ENCODE data around the gene CFAP99.
"Not testable (repeated sequence)": the region's sequence is repeated elsewhere in the genome, so short reads cannot be mapped to it uniquely, and the experiment has no call there.

Gene CFAP99

DNA sequence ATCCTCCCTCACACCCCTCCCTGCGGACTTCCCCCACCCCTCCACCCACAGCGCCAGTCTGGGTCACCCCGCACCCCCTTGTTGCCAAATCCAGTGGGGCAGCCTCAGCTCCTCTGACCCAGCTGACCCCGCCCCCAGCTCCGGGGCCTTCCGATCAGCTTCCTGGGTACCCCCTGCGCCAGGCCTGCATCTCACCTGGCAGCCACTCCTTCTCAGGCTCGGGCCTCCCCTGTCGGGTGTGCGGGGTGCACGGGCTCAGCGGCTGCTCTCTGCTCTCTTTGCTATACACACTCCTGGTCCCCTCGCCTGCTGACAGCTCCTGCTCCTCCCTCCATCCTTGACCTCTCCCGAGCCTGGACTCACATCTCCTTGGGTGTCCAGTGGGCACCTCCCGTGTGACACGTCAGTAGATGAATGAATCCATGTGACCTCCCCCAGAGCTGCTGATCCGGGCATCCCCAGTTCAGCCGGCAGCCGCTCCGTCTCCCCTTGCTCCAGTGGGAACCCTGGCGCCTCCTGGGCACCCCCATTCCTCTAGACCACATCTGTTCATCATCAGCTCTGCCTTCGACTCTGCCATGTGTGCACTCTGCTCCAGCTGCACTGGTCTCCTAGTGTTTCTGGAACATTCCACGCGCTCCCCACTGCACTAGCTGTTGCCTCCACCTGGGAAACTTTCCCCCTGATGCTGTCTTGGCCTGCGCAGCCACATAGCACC, 9.9 kb downstream of the CFAP99 start:
- DNase-seq (ENCODE audit: low read depth in 2 of 2) = no peak

DNA sequence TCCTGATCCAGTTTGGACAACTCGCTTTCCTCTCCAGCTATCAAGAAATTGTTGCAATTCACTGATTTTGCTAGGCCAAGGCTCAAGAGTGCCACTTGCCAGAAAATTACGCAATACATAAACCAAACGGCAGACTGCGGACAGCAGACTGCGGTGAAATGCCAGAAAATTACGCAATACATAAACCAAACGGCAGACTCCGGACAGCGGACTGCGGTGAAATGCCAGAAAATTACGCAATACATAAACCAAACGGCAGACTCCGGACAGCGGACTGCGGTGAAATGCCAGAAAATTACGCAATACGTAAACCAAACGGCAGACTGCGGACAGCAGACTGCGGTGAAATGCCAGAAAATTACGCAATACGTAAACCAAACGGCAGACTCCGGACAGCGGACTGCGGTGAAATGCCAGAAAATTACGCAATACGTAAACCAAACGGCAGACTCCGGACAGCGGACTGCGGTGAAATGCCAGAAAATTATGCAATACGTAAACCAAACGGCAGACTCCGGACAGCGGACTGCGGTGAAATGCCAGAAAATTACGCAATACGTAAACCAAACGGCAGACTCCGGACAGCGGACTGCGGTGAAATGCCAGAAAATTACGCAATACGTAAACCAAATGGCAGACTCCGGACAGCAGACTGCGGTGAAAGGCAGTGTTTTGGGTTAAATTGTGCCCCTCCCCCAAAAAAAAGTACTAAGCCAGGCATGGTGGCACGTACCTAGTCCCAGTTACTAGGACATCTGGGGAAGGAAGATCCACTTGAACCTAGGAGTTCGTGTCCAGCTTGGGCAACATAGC, 11.4 kb downstream of the CFAP99 start:
- not testable (repeated sequence) for DNase-seq (ENCODE audit: low read depth in 2 of 2)

GRCh38 chr4:2432004-2432403, 13.2 kb downstream of the CFAP99 start:
- DNase-seq (ENCODE audit: low read depth in 2 of 2) = no peak

- no peak for DNase-seq (ENCODE audit: low read depth in 2 of 2)
Observed at GRCh38 chr4:2432991-2433530, 14.3 kb downstream of the CFAP99 start.

GRCh38 chr4:2433609-2434350, 15.0 kb downstream of the CFAP99 start:
- DNase-seq (ENCODE audit: low read depth in 2 of 2) = no peak

GRCh38 chr4:2434420-2434819, 15.7 kb downstream of the CFAP99 start:
- DNase-seq (ENCODE audit: low read depth in 2 of 2) = no peak

GRCh38 chr4:2436301-2436700, 17.5 kb downstream of the CFAP99 start:
- DNase-seq (ENCODE audit: low read depth in 2 of 2) = no peak

DNA sequence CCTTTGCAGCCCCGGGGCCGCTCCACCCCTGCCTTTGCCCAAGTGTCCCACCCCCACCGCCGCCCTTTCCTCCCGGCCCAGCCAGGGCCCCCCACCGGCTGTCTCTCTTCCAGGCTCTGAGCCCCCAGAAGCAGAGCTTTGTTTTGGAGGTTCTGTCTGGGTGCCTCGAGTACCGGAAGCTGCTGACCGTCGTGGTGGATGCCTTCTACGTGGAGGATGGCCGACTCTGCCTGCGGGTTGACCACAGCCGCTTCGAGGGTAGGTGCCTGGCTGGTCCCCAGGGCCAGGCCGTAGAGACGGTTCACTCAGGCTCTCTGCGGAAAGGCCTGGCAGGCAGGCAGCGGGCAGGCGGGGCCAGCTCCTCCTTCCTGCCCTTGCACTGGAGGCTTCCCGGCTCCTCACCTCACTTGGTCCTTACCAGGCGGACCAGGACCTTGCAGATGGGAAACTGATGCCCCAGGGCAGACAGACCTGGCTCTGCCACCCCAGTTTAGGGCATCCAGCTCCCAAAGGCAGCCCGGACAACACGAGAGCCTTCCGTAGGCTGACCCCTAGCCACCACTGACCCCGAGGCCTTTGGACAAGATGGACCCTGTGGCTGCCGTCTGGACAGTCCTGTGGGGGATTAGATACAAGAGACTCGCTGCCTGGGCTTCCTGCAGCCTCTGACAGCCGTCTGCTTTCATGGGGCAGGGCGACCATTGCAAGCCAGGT, 18.2 kb downstream of the CFAP99 start:
- no peak for DNase-seq (ENCODE audit: low read depth in 2 of 2)

- no peak for DNase-seq (ENCODE audit: low read depth in 2 of 2)
Observed at GRCh38 chr4:2437475-2438215, 18.9 kb downstream of the CFAP99 start.

- DNase-seq (ENCODE audit: low read depth in 2 of 2) = no peak
Observed at GRCh38 chr4:2438822-2439718, 20.3 kb downstream of the CFAP99 start.

GRCh38 chr4:2441393-2442174, 22.8 kb downstream of the CFAP99 start:
- DNase-seq (ENCODE audit: low read depth in 2 of 2) = peak; percentile 24 to 48

GRCh38 chr4:2442175-2442993, 23.6 kb downstream of the CFAP99 start:
- no peak for DNase-seq (ENCODE audit: low read depth in 2 of 2)

DNA sequence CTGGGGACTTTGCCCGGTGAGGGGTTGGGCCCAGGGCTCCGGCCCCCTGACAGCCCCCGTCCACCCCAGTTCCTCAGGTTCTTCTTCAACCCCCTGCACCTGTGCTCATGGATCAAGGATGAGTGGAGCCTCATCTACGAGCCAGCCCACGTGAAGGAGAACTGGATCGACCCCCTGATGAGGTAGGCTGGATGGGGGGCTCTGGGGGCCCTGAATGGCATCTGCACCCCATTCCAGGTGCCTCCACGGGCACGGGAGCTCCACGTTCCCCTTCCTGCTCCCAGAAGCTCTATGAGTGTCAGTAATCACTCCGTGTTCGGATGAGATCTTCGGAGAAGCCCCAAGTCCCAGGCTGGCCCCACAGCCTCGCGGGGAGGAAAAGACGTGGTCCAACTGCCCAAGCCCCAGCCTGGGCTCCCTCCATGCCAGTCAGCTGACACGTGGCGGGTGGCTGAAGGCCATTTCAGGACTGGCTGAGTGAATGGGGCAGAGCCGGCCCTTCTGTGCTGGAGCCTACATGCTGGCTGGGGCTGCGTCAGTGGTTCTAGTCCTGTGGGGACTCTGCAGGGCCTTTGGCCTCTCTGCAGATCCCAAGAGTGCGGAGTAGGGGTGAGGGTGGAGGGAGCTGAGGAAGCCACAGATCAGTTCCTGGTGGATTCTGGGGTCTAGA, 24.4 kb downstream of the CFAP99 start:
- no peak for DNase-seq (ENCODE audit: low read depth in 2 of 2)

DNA sequence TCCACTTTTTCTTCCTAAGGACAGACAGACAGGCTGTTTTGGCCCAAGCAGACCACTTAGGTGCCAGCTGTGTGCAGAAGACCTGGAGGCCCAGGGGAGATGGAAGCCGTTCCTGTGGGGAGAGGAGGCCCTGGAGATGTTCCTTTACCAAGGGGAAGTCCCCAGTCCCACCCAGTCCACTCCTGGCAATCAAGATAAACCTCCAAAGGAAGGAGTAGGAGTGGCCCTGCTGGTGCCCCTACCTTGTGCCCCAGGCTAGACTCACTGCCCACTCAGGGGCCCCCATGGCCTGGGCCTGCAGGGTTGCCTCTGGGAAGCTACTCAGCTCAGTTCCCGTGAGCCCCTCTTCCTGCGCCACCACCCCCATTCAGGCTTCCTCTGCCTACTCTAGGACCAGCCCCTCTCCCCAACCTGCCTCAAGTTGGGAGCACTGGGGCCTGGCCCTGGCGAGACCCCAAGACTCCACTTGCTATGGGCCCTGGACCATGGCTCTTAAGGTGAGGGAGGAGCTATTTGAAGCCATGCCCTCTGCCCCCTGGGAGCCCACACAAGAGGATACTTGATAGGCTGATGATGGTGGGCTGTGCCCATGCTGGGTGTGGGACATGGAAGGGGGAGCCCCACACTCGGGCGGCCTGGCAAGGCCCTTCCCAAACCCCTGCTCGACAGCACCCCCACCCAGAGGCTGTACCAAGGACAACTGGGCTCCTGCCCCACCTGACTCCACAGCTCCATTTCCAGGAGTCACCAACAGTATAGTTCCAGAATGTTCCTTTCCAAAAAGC, 25.4 kb downstream of the CFAP99 start:
- no peak for DNase-seq (ENCODE audit: low read depth in 2 of 2)

GRCh38 chr4:2445130-2445529, 26.4 kb downstream of the CFAP99 start:
- DNase-seq (ENCODE audit: low read depth in 2 of 2) = no peak

DNA sequence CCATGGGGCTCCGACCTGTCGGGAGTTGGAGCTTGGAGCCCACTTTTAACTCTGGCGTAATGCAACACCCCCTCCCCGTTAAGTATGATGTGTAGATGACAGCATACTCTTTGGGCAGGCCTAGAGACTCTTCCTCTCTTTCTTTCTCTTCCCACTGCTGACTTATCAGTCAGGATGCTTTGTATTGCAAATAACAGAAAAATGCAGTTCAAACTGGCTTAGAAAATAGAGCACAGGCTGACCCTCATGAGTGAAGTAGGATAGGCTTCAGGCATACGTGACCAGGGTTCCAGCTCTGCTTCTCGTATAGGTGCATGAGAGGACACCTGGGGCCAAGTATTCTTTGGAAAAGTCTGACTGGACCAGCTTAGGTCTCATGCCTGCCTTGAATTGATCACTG, 26.8 kb downstream of the CFAP99 start:
- DNase-seq (ENCODE audit: low read depth in 2 of 2) = no peak

All from stimulated activated CD8-positive, alpha-beta memory T cell treated with anti-CD3 and anti-CD28 coated beads, Interleukin-2, amount 100 ng/mL, for 1 hour (primary cell).